Ammon's horn (tissue), 1 donor: ENCODE measurements around the gene SIRPG.
"Not testable (repeated sequence)": the region's sequence is repeated elsewhere in the genome, so short reads cannot be mapped to it uniquely, and the experiment has no call there.

Experiments used
- DNase-seq: peaks from one replicate; pipeline ENCODE4 v3.0.0-alpha.2; 2016; ENCODE audit warnings: low spot score

Gene SIRPG

GRCh38 chr20:1671891-1672669 lies 14.5 kb upstream of the SIRPG start:
- peak; percentile 69 for DNase-seq

- DNase-seq: no peak
Measured at GRCh38 chr20:1669304-1669703, 11.7 kb upstream of the SIRPG start.

GRCh38 chr20:1667502-1668085 lies 10.0 kb upstream of the SIRPG start:
- DNase-seq: no peak

GRCh38 chr20:1666802-1667201 lies 9.2 kb upstream of the SIRPG start:
- DNase-seq: no peak

- no peak for DNase-seq
Measured at GRCh38 chr20:1665345-1665744, 7.8 kb upstream of the SIRPG start.

GRCh38 chr20:1664911-1665310 lies 7.3 kb upstream of the SIRPG start:
- DNase-seq: no peak

- no peak for DNase-seq
Measured at GRCh38 chr20:1663917-1664316, 6.3 kb upstream of the SIRPG start.

- DNase-seq: no peak
Measured at GRCh38 chr20:1661542-1662299, 4.1 kb upstream of the SIRPG start.

- DNase-seq: no peak
Measured at GRCh38 chr20:1660246-1660645, 2.7 kb upstream of the SIRPG start.

- no peak for DNase-seq
Measured at GRCh38 chr20:1656844-1657243, 735 bp downstream of the SIRPG start.

GRCh38 chr20:1654996-1655395 lies 2.6 kb downstream of the SIRPG start:
- no peak for DNase-seq

- no peak for DNase-seq
Measured at GRCh38 chr20:1652960-1653359, 4.6 kb downstream of the SIRPG start.

- DNase-seq: no peak
Measured at GRCh38 chr20:1652104-1652503, 5.5 kb downstream of the SIRPG start.

- no peak for DNase-seq
Measured at GRCh38 chr20:1651268-1652058, 6.1 kb downstream of the SIRPG start.

GRCh38 chr20:1648101-1648500 lies 9.5 kb downstream of the SIRPG start:
- DNase-seq: no peak

GRCh38 chr20:1646975-1647431 lies 10.6 kb downstream of the SIRPG start:
- no peak for DNase-seq

- no peak for DNase-seq
Measured at GRCh38 chr20:1644101-1644962, 13.2 kb downstream of the SIRPG start.

GRCh38 chr20:1638643-1639042 lies 18.9 kb downstream of the SIRPG start:
- not testable (repeated sequence) for DNase-seq

GRCh38 chr20:1637755-1638154 lies 19.8 kb downstream of the SIRPG start:
- DNase-seq: no peak

- DNase-seq: no peak
Measured at GRCh38 chr20:1637226-1637625, 20.4 kb downstream of the SIRPG start.

GRCh38 chr20:1636621-1637020 lies 21.0 kb downstream of the SIRPG start:
- no peak for DNase-seq
